HPDE6-E6E7 (cell line): ENCODE data around the gene AUTS2.

Experiments used
- DNase-seq: peaks from one replicate; pipeline ENCODE4 v3.0.0; 2011; ENCODE audit warnings: missing footprints; ENCODE audit errors: extremely low spot score

Gene AUTS2

GRCh38 chr7:69992938-69993337, 394.7 kb downstream of the AUTS2 start:
- no peak for DNase-seq

- DNase-seq: no peak
These were observed 395.9 kb downstream of the AUTS2 start for GRCh38 chr7:69994218-69994617.

GRCh38 chr7:69994886-69995542, 396.7 kb downstream of the AUTS2 start:
- DNase-seq: no peak

GRCh38 chr7:69996121-69996520, 397.8 kb downstream of the AUTS2 start:
- DNase-seq: no peak

- DNase-seq: no peak
These were observed 402.6 kb downstream of the AUTS2 start for GRCh38 chr7:70000737-70001348.

GRCh38 chr7:70005480-70005879, 407.2 kb downstream of the AUTS2 start:
- DNase-seq: no peak

- no peak for DNase-seq
These were observed 407.6 kb downstream of the AUTS2 start for GRCh38 chr7:70005891-70006260.

GRCh38 chr7:70006261-70006920, 408.1 kb downstream of the AUTS2 start:
- no peak for DNase-seq

- DNase-seq: no peak
These were observed 410.2 kb downstream of the AUTS2 start for GRCh38 chr7:70008466-70008865.

- no peak for DNase-seq
These were observed 416.4 kb downstream of the AUTS2 start for GRCh38 chr7:70014472-70015177.

- DNase-seq: no peak
These were observed 417.1 kb downstream of the AUTS2 start for GRCh38 chr7:70015353-70015752.

GRCh38 chr7:70016044-70016770, 417.9 kb downstream of the AUTS2 start:
- no peak for DNase-seq

GRCh38 chr7:70017357-70017756, 419.1 kb downstream of the AUTS2 start:
- no peak for DNase-seq

GRCh38 chr7:70018700-70019099, 420.4 kb downstream of the AUTS2 start:
- no peak for DNase-seq

GRCh38 chr7:70027867-70028266, 429.6 kb downstream of the AUTS2 start:
- no peak for DNase-seq

GRCh38 chr7:70028620-70029019, 430.3 kb downstream of the AUTS2 start:
- no peak for DNase-seq

GRCh38 chr7:70029993-70030392, 431.7 kb downstream of the AUTS2 start:
- no peak for DNase-seq

- no peak for DNase-seq
These were observed 432.5 kb downstream of the AUTS2 start for GRCh38 chr7:70030745-70031144.

- DNase-seq: no peak
These were observed 433.0 kb downstream of the AUTS2 start for GRCh38 chr7:70031245-70031644.

- DNase-seq: no peak
These were observed 434.4 kb downstream of the AUTS2 start for GRCh38 chr7:70032649-70033048.

- DNase-seq: no peak
These were observed 435.0 kb downstream of the AUTS2 start for GRCh38 chr7:70033226-70033625.

- DNase-seq: no peak
These were observed 436.7 kb downstream of the AUTS2 start for GRCh38 chr7:70034999-70035398.
